ENCODE data around the gene PARD6A.

GRCh38 chr16:67683767-67684166 lies 23.0 kb downstream of the PARD6A start:
- no peak for TF ChIP-seq CTCF (IDR thresholded peaks at IDR 0.05)
- TF ChIP-seq POLR2A (IDR thresholded peaks at IDR 0.05), result no peak
